Measurements from ENCODE around the gene TRPM3. TPM values are rescaled to one million over a fixed set of nuclear protein-coding genes. Genes with fewer than 3 reads are reported as not detected.

TRPM3 gene
- total RNA-seq, 1 experiment from 2014 or later = 0.26 TPM

DNA sequence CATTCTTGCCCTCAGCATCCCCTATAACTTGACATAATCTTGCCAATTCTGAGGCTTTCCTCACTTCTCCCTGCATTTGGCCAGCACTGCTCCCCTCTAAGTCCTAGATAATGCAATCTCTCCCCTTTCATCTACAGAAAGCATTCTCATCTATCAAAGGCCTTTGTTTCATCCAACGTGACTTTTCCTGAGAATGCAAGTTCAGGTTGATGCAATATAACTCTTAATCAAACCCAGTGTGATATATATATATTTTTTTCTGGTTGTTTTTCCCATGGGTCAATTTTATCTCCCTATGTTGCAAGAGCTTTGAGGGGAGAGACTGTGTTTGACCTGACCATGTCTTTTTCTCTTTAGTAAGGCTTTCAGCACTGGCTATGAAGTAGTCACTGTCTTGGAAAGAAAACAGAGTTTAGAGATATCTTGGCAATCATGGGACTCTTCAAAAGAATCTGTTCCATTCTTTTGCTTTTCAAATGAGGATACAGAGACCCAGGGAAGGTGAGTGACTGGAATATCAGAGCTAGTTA lies 268.6 kb downstream of the TRPM3 start:
- H3K79me2 ChIP-seq (ENCODE audit: low read depth) = no peaks in the 10 kb centered on the region
- TF ChIP-seq, protein P1, sequence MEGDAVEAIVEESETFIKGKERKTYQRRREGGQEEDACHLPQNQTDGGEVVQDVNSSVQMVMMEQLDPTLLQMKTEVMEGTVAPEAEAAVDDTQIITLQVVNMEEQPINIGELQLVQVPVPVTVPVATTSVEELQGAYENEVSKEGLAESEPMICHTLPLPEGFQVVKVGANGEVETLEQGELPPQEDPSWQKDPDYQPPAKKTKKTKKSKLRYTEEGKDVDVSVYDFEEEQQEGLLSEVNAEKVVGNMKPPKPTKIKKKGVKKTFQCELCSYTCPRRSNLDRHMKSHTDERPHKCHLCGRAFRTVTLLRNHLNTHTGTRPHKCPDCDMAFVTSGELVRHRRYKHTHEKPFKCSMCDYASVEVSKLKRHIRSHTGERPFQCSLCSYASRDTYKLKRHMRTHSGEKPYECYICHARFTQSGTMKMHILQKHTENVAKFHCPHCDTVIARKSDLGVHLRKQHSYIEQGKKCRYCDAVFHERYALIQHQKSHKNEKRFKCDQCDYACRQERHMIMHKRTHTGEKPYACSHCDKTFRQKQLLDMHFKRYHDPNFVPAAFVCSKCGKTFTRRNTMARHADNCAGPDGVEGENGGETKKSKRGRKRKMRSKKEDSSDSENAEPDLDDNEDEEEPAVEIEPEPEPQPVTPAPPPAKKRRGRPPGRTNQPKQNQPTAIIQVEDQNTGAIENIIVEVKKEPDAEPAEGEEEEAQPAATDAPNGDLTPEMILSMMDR (conservative IDR thresholded peaks at IDR 0.05) = no peak
- no peak for TF ChIP-seq EZH2 (IDR thresholded peaks at IDR 0.05; ENCODE audit: low read depth)
- ChIA-PET CTCF (no interaction called here), POLR2A (ENCODE audit: unreplicated experiment) (interaction anchor here (0.6 kb wide), 1 partner anchor 150 kb away, joined by 6 read pairs; no protein-coding TSS in a partner anchor)
- H3K9me2 ChIP-seq (ENCODE audit: insufficient read depth) = no peaks in the 10 kb centered on the region
- no peak for DNase-seq
- no peaks in the 10 kb centered on the region; the same call in 1 of the 2 replicates for H3K27me3 ChIP-seq (ENCODE audit: insufficient read depth, low read depth)
- H3K4me2 ChIP-seq = no peak overlapping the region
- no TSS peak for BruUV-seq (replicated peaks)
- H2AFZ ChIP-seq = no peak overlapping the region
- no peak overlapping the region for H3K4me3 ChIP-seq
- H3F3A ChIP-seq (ENCODE audit: insufficient read depth, low read depth) = no peaks in the 10 kb centered on the region
- no peaks in the 10 kb centered on the region for H3K36me3 ChIP-seq (ENCODE audit: low read depth)
- H3K9me3 ChIP-seq (ENCODE audit: insufficient read depth, low read depth) = no peaks in the 10 kb centered on the region
- H3K4me1 ChIP-seq (replicated peaks; ENCODE audit: insufficient read depth) = no peaks in the 10 kb centered on the region
- no peak overlapping the region for H3K27ac ChIP-seq
- H4K20me1 ChIP-seq (ENCODE audit: insufficient read depth) = no peaks in the 10 kb centered on the region
- intact Hi-C loops (cut with micrococcal nuclease; ENCODE audit: unreplicated experiment) = no loop called here

DNA sequence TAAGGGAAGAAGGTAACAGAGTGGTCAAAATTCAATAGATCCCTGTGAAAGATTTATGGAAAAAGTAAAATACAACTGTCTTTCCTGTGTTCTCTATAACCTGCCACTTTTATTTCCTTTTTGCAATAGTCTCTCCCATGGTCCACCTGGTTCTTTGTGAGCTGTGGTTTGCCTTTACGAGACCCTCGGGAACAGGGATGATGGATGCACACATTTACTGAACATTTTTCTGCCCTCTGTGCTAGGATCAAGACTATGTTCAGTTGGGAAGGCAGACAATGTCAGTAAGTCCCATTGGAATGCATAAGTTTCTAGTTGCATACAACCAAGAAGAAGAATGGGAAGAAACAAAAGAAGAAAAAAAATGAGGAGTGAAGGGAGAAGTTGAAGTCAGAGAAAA lies 281.2 kb downstream of the TRPM3 start:
- Histone ChIP-seq H4K20me1 (ENCODE audit: insufficient read depth) (no peaks in the 10 kb centered on the region), H3K4me3 (no peak overlapping the region), H3K27ac (no peak overlapping the region), H3F3A (ENCODE audit: insufficient read depth, low read depth) (no peaks in the 10 kb centered on the region), H2AFZ (no peak overlapping the region), H3K27me3 (ENCODE audit: insufficient read depth, low read depth) (no peaks in the 10 kb centered on the region), H3K9me3 (ENCODE audit: insufficient read depth, low read depth) (no peaks in the 10 kb centered on the region), H3K4me1 (replicated peaks; ENCODE audit: insufficient read depth) (no peaks in the 10 kb centered on the region), H3K79me2 (ENCODE audit: low read depth) (no peaks in the 10 kb centered on the region), H3K9me2 (ENCODE audit: insufficient read depth) (no peaks in the 10 kb centered on the region), H3K4me2 (no peak overlapping the region), H3K36me3 (ENCODE audit: low read depth) (no peaks in the 10 kb centered on the region)
- DNase-seq = no peak
- TF ChIP-seq EZH2 (IDR thresholded peaks at IDR 0.05; ENCODE audit: low read depth) = no peak
- TF ChIP-seq, protein P1 (conservative IDR thresholded peaks at IDR 0.05) = no peak
- no TSS peak for BruUV-seq (replicated peaks)
- ChIA-PET CTCF (no interaction called here), POLR2A (ENCODE audit: unreplicated experiment) (interaction anchor here (0.7 kb wide), 1 partner anchor 271 kb away, joined by 5 read pairs; no protein-coding TSS in a partner anchor)
- intact Hi-C loops (cut with micrococcal nuclease; ENCODE audit: unreplicated experiment) = no loop called here

DNA sequence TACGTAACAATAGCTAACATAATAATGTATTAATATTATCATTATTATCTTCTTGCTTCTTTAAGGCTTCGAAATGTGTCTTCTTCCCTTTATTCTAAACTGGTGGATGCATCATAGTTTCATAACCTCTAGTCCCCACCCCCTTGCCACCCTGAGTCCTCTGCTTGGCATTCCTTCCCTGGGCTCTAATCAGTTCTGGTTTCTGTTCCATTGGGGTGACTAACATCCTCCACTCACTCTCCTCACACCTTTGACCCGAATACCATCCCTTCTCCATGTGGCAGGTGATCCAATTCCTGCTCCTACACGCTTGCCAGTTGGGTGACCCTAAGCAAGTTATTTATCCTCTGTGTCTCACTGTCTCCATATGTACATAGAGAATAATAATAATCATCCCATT lies 286.1 kb downstream of the TRPM3 start:
- ChIA-PET CTCF (no interaction called here), POLR2A (ENCODE audit: unreplicated experiment) (no interaction called here)
- Histone ChIP-seq H3K4me3 (no peak overlapping the region), H4K20me1 (ENCODE audit: insufficient read depth) (no peaks in the 10 kb centered on the region), H3K27ac (no peak overlapping the region), H3F3A (ENCODE audit: insufficient read depth, low read depth) (no peaks in the 10 kb centered on the region), H3K9me3 (ENCODE audit: insufficient read depth, low read depth) (no peaks in the 10 kb centered on the region), H3K4me1 (replicated peaks; ENCODE audit: insufficient read depth) (no peaks in the 10 kb centered on the region), H3K9me2 (ENCODE audit: insufficient read depth) (no peaks in the 10 kb centered on the region), H2AFZ (no peak overlapping the region), H3K27me3 (ENCODE audit: insufficient read depth, low read depth) (no peaks in the 10 kb centered on the region), H3K79me2 (ENCODE audit: low read depth) (no peaks in the 10 kb centered on the region), H3K4me2 (no peak overlapping the region), H3K36me3 (ENCODE audit: low read depth) (no peaks in the 10 kb centered on the region)
- DNase-seq = no peak
- intact Hi-C loops (cut with micrococcal nuclease; ENCODE audit: unreplicated experiment) = no loop called here
- TF ChIP-seq EZH2 (IDR thresholded peaks at IDR 0.05; ENCODE audit: low read depth) = no peak
- TF ChIP-seq, protein P1 (conservative IDR thresholded peaks at IDR 0.05) = no peak
- BruUV-seq (replicated peaks) = no TSS peak
